Breast epithelium (tissue), 4 donors: ENCODE data around the gene ADGRG1. TPM values are rescaled to one million over a fixed set of nuclear protein-coding genes. Genes with fewer than 3 reads are reported as not detected.

ENCODE experiments used
- DNase-seq, 2 donors: peaks; one replicate each; pipeline ENCODE4 v3.0.0-alpha.2; 2019; ENCODE audit warnings: low spot score in 2 of 2
- H3K27ac ChIP-seq, 2 donors: fragments of 200-600 bp; sonication (generic) in 1 of 2; one replicate each; pipeline ENCODE4 v1.5.1; 2016 to 2019; ENCODE audit warnings: mild to moderate bottlenecking in 1 of 2
- H3K27me3 ChIP-seq, 2 donors: fragments of 200-600 bp; sonication (generic) in 1 of 2; one replicate each; pipeline versions ENCODE4 v1.5.1 to v1.6.0; 2017 to 2019; ENCODE audit warnings: control low read depth in 1 of 2, mild to moderate bottlenecking in 1 of 2
- H3K36me3 ChIP-seq: fragments of 200-600 bp; one replicate; pipeline ENCODE4 v1.5.1; 2019
- H3K4me1 ChIP-seq, 2 donors: fragments of 200-600 bp; sonication (generic); one replicate each; pipeline ENCODE4 v1.5.1; 2016 to 2019; ENCODE audit warnings: control low read depth in 1 of 2
- H3K4me3 ChIP-seq, 3 donors: fragments of 200-600 bp; sonication (generic); 1 replicate in 2 of 3; 2 replicates in 1 of 3; pipeline ENCODE4 v1.5.1; 2016 to 2019; ENCODE audit warnings: mild to moderate bottlenecking in 3 of 3, moderate library complexity in 2 of 3
- H3K9me3 ChIP-seq, 2 donors: fragments of 200-600 bp; sonication (generic) in 1 of 2; one replicate each; pipeline ENCODE4 v1.5.1; 2016 to 2019; ENCODE audit warnings: control low read depth in 1 of 2
- CTCF ChIP-seq, 3 donors: fragments of 450-650 bp; IDR thresholded peaks; one replicate each; pipeline ENCODE4 v1.5.1; 2016 to 2017; ENCODE audit warnings: antibody characterized with exemption in 3 of 3, mild to moderate bottlenecking in 3 of 3, moderate library complexity in 3 of 3
- POLR2A ChIP-seq: fragments of 450-650 bp; IDR thresholded peaks from one replicate; pipeline ENCODE4 v1.6.1; 2016; ENCODE audit warnings: antibody characterized with exemption, mild to moderate bottlenecking, moderate library complexity
- POLR2AphosphoS5 ChIP-seq, 3 donors: sonication (generic); formaldehyde crosslinking; IDR thresholded peaks; one replicate each; pipeline ENCODE4 v1.6.1; 2017; ENCODE audit warnings: antibody characterized with exemption in 3 of 3
- intact Hi-C: fragments of 100-400 bp; cut with DNase I; formaldehyde crosslinking; loops from one replicate; pipeline ENCODE4 v1.15.1; 2023; ENCODE audit warnings: low total_unique reads
- total RNA-seq, 3 donors: library from RNA; depleted of rRNA; stranded (reverse); fragments of >200 nt; gene quantifications; one replicate each; pipeline ENCODE4 v1.1.0, GENCODE V29; 2016

ADGRG1 gene
- total RNA-seq, 3 donors from 2014 or later = 9.4 to 54.1 (median 34.0) TPM

- peak overlapping the region; percentile 92 to 94 for H3K27ac ChIP-seq
- intact Hi-C loops = no loop called here
- peak overlapping the region in 2 of 3 donors; percentile 48 to 62 for H3K4me3 ChIP-seq
- peak; percentile 75 to 82 for DNase-seq
- H3K4me1 ChIP-seq = peaks cover 4 to 22% of the 10 kb centered on the region in 2 donors
- H3K9me3 ChIP-seq = no peaks in the 10 kb centered on the region
- no peaks in the 10 kb centered on the region for H3K27me3 ChIP-seq
- no peaks in the 10 kb centered on the region for H3K36me3 ChIP-seq
- TF ChIP-seq POLR2A (no peak), CTCF (IDR thresholded peaks at IDR 0.05) (no peak), POLR2AphosphoS5 (IDR thresholded peaks at IDR 0.05) (peak in 2 of 3 donors; percentile 9 to 10)
Observed at GRCh38 chr16:57620335-57621231, 7.8 kb upstream of the ADGRG1 start.

- intact Hi-C loops = no loop called here
- peak; percentile 52 to 65 for DNase-seq
- no peaks in the 10 kb centered on the region for H3K36me3 ChIP-seq
- H3K27me3 ChIP-seq = no peaks in the 10 kb centered on the region
- H3K27ac ChIP-seq = peak overlapping the region; percentile 92 to 94
- peak overlapping the region in 2 of 3 donors; percentile 48 to 62 for H3K4me3 ChIP-seq
- peaks cover 4 to 24% of the 10 kb centered on the region in 2 donors for H3K4me1 ChIP-seq
- no peaks in the 10 kb centered on the region for H3K9me3 ChIP-seq
- TF ChIP-seq POLR2AphosphoS5 (IDR thresholded peaks at IDR 0.05) = no peak
- no peak for TF ChIP-seq POLR2A
- no peak for TF ChIP-seq CTCF (IDR thresholded peaks at IDR 0.05)
Observed at GRCh38 chr16:57621521-57622271, 6.7 kb upstream of the ADGRG1 start.

- intact Hi-C loops = no loop called here
- peak in 1 of 2 donors; percentile 42 for DNase-seq
- H3K9me3 ChIP-seq = no peaks in the 10 kb centered on the region
- H3K36me3 ChIP-seq = no peaks in the 10 kb centered on the region
- peak overlapping the region; percentile 88 to 92 for H3K27ac ChIP-seq
- TF ChIP-seq CTCF (IDR thresholded peaks at IDR 0.05) (no peak), POLR2A (no peak), POLR2AphosphoS5 (IDR thresholded peaks at IDR 0.05) (no peak)
- H3K4me3 ChIP-seq = peak overlapping the region in 1 of 3 donors; percentile 12
- no peaks in the 10 kb centered on the region for H3K27me3 ChIP-seq
- H3K4me1 ChIP-seq = peaks cover 8 to 32% of the 10 kb centered on the region in 2 donors
Observed at GRCh38 chr16:57622361-57623250, 5.8 kb upstream of the ADGRG1 start.

- peak overlapping the region; percentile 88 to 92 for H3K27ac ChIP-seq
- H3K36me3 ChIP-seq = no peaks in the 10 kb centered on the region
- H3K27me3 ChIP-seq = no peaks in the 10 kb centered on the region
- intact Hi-C loops = no loop called here
- H3K9me3 ChIP-seq = no peaks in the 10 kb centered on the region
- DNase-seq = peak; percentile 73 to 80
- TF ChIP-seq POLR2A (no peak), POLR2AphosphoS5 (IDR thresholded peaks at IDR 0.05) (peak in 1 of 3 donors; percentile 24), CTCF (IDR thresholded peaks at IDR 0.05) (no peak)
- H3K4me1 ChIP-seq = peaks cover 10 to 37% of the 10 kb centered on the region in 2 donors
- peak overlapping the region in 1 of 3 donors; percentile 12 for H3K4me3 ChIP-seq
Observed at GRCh38 chr16:57623251-57624043, 5.0 kb upstream of the ADGRG1 start.
